ENCODE measurements around the gene IRX3.
A peak's percentile ranks its signal among the peaks of the same experiment; 100 is the strongest.

The IRX3 gene

GRCh38 chr16:54286366-54287130 is at the start of gene IRX3:
Gene IRX3 (minus strand): TSS chr16:54286787. CDS start chr16:54286050, 737 bp downstream.
- in situ Hi-C loops (cut with MboI; ENCODE audit: low sequenced_read_pairs, unreplicated experiment), result loop anchor here (25.0 kb wide), 1 partner anchor 651 kb away; the partner anchor contains the start of gene IRX5
- TF ChIP-seq, protein P1, sequence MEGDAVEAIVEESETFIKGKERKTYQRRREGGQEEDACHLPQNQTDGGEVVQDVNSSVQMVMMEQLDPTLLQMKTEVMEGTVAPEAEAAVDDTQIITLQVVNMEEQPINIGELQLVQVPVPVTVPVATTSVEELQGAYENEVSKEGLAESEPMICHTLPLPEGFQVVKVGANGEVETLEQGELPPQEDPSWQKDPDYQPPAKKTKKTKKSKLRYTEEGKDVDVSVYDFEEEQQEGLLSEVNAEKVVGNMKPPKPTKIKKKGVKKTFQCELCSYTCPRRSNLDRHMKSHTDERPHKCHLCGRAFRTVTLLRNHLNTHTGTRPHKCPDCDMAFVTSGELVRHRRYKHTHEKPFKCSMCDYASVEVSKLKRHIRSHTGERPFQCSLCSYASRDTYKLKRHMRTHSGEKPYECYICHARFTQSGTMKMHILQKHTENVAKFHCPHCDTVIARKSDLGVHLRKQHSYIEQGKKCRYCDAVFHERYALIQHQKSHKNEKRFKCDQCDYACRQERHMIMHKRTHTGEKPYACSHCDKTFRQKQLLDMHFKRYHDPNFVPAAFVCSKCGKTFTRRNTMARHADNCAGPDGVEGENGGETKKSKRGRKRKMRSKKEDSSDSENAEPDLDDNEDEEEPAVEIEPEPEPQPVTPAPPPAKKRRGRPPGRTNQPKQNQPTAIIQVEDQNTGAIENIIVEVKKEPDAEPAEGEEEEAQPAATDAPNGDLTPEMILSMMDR (IDR thresholded peaks at IDR 0.05; ENCODE audit: borderline replicate concordance, control extremely low read depth, extremely low read depth, insufficient read depth, missing control alignments), result no peak
- peak; percentile 34 for DNase-seq (ENCODE audit: low spot score)

DNA sequence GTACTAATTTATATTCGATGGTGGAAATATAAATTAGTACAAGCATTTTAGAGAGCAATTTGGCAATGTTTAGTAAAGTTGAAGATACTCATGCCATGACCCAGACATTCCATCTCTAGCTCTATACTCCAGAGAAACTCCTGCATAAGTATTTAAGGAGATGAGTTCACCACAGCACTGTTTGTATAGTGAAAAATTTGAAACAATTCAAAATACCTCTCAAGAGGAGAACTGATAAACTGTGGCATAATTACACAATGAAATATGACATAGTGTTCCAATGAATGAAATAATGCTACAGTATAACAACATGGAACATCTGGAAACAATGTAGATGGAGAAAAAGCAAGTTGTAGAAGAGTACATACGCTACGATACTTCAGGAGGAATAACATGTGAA is 48.6 kb upstream of the IRX3 start:
- TF ChIP-seq, protein P1 (IDR thresholded peaks at IDR 0.05; ENCODE audit: borderline replicate concordance, control extremely low read depth, extremely low read depth, insufficient read depth, missing control alignments), result no peak
- DNase-seq (ENCODE audit: low spot score), result no peak
- in situ Hi-C loops (cut with MboI; ENCODE audit: low sequenced_read_pairs, unreplicated experiment), result no loop called here

- no peak for DNase-seq (ENCODE audit: low spot score)
- in situ Hi-C loops (cut with MboI; ENCODE audit: low sequenced_read_pairs, unreplicated experiment), result no loop called here
Measured at GRCh38 chr16:54334208-54334607, 47.6 kb upstream of the IRX3 start.

GRCh38 chr16:54331241-54332002 is 44.8 kb upstream of the IRX3 start:
- DNase-seq (ENCODE audit: low spot score), result no peak
- in situ Hi-C loops (cut with MboI; ENCODE audit: low sequenced_read_pairs, unreplicated experiment), result no loop called here
- TF ChIP-seq, protein P1 (IDR thresholded peaks at IDR 0.05; ENCODE audit: borderline replicate concordance, control extremely low read depth, extremely low read depth, insufficient read depth, missing control alignments), result no peak

More at GRCh38 chr16:54334208-54334607, 47.6 kb upstream of the IRX3 start:
- TF ChIP-seq, protein P1 (IDR thresholded peaks at IDR 0.05; ENCODE audit: borderline replicate concordance, control extremely low read depth, extremely low read depth, insufficient read depth, missing control alignments), result no peak

DNA sequence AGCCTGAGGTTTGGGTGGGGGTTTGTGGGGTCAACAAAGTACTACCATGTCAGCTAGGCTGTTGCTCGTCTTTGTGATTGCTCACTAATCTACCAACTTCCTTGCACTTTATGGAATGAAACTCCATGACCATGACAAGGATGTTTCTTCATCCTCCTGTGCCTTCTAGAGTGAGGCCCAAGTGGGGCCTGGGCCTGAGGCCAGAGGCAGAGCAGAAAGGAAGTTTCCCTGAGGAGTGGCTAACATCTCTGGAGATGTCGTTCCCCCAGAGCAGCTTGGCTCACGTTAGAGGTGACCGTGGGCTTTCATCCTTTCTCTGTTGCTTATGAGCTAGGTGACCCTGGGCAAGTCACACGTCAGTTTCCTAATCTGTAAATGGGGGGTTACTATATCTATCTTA is 41.0 kb upstream of the IRX3 start:
- no peak for DNase-seq (ENCODE audit: low spot score)
- TF ChIP-seq, protein P1 (IDR thresholded peaks at IDR 0.05; ENCODE audit: borderline replicate concordance, control extremely low read depth, extremely low read depth, insufficient read depth, missing control alignments), result no peak
- in situ Hi-C loops (cut with MboI; ENCODE audit: low sequenced_read_pairs, unreplicated experiment), result no loop called here

- no peak for DNase-seq (ENCODE audit: low spot score)
- in situ Hi-C loops (cut with MboI; ENCODE audit: low sequenced_read_pairs, unreplicated experiment), result no loop called here
- TF ChIP-seq, protein P1 (IDR thresholded peaks at IDR 0.05; ENCODE audit: borderline replicate concordance, control extremely low read depth, extremely low read depth, insufficient read depth, missing control alignments), result no peak
Measured at GRCh38 chr16:54326266-54326662, 39.7 kb upstream of the IRX3 start.

All from GM13976 (cell line).